HFFc6 (cell line): ENCODE results near the gene DAPK1. TPM values are rescaled to one million over a fixed set of nuclear protein-coding genes. Genes with fewer than 3 reads are reported as not detected.

ENCODE experiments used
- DNase-seq: peaks from one replicate; pipeline ENCODE4 v3.0.0-alpha.2; 2018
- H3K27ac Mint-ChIP-seq: 2 replicates; pipeline ENCODE4 v1.8.0; 2020; ENCODE audit warnings: mild to moderate bottlenecking, mixed read lengths
- H3K27me3 Mint-ChIP-seq: 2 replicates; pipeline ENCODE4 v1.8.0; 2021; ENCODE audit warnings: mild to moderate bottlenecking, moderate library complexity, mixed read lengths; ENCODE audit not compliant: insufficient read depth
- H3K36me3 Mint-ChIP-seq: 2 replicates; pipeline ENCODE4 v1.8.0; 2021; ENCODE audit warnings: low read depth, mixed read lengths
- H3K4me1 Mint-ChIP-seq: 2 replicates; pipeline ENCODE4 v1.8.0; 2020; ENCODE audit warnings: low read depth, mixed read lengths
- H3K4me3 Mint-ChIP-seq: 2 replicates; pipeline ENCODE4 v1.8.0; 2020; ENCODE audit warnings: mild to moderate bottlenecking, moderate library complexity, mixed read lengths
- H3K9me3 Mint-ChIP-seq: 2 replicates; pipeline ENCODE4 v1.8.0; 2020; ENCODE audit warnings: mild to moderate bottlenecking, mixed read lengths
- total RNA-seq, 6 experiments: library from RNA; stranded (reverse); fragmentation: NEBNext Ultra II Directional; extraction: Animal tissue kit (Norgen Biotek cat#: 25700); gene quantifications; 2 replicates in 1 of 6; 3 replicates in 5 of 6; pipeline ENCODE4 v1.2.3, GENCODE V29; 2021
- TF ChIP-seq, protein P1 (sequence below): fragments of 200-600 bp; sonication (generic); IDR thresholded peaks from 2 replicates; pipeline ENCODE4 v1.5.0; 2021; ENCODE audit warnings: antibody characterized with exemption, mild to moderate bottlenecking

The DAPK1 gene
- total RNA-seq, 6 experiments from 2014 or later = 0.06 to 0.36 (median 0.18) TPM

DNA sequence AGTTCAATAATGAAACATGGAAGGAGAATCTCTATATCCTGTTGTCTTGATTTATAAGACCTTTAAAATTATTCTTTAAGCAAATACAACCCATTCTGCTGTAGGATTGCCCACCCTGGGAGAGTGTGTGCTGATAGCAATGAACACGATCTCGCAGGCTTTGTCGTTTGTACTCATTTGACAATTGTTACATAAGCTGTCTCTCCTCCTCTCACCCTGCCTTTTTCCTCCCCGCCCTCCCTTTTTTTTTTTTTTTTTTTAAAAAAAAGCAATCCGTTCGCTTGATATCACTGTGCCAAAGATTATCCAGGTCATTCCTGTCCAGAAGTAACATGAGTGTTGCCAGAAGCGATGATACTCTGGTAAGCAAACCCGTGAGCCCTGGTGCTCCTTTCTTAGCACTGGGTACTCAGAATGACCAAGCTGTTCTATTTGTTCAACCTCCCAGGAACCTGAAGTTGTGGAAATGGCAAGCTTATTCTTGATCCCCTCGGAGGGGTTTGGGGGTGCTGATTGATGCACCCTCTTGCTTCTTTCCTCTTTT is 145.5 kb downstream of the DAPK1 start:
- Mint-ChIP-seq H3K36me3 (no peaks in the 10 kb centered on the region), H3K4me3 (no peak overlapping the region), H3K27ac (no peak overlapping the region), H3K4me1 (no peaks in the 10 kb centered on the region), H3K9me3 (no peaks in the 10 kb centered on the region), H3K27me3 (peaks cover 8% of the 10 kb centered on the region)
- no peak for DNase-seq
- TF ChIP-seq, protein P1, sequence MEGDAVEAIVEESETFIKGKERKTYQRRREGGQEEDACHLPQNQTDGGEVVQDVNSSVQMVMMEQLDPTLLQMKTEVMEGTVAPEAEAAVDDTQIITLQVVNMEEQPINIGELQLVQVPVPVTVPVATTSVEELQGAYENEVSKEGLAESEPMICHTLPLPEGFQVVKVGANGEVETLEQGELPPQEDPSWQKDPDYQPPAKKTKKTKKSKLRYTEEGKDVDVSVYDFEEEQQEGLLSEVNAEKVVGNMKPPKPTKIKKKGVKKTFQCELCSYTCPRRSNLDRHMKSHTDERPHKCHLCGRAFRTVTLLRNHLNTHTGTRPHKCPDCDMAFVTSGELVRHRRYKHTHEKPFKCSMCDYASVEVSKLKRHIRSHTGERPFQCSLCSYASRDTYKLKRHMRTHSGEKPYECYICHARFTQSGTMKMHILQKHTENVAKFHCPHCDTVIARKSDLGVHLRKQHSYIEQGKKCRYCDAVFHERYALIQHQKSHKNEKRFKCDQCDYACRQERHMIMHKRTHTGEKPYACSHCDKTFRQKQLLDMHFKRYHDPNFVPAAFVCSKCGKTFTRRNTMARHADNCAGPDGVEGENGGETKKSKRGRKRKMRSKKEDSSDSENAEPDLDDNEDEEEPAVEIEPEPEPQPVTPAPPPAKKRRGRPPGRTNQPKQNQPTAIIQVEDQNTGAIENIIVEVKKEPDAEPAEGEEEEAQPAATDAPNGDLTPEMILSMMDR = no peak

DNA sequence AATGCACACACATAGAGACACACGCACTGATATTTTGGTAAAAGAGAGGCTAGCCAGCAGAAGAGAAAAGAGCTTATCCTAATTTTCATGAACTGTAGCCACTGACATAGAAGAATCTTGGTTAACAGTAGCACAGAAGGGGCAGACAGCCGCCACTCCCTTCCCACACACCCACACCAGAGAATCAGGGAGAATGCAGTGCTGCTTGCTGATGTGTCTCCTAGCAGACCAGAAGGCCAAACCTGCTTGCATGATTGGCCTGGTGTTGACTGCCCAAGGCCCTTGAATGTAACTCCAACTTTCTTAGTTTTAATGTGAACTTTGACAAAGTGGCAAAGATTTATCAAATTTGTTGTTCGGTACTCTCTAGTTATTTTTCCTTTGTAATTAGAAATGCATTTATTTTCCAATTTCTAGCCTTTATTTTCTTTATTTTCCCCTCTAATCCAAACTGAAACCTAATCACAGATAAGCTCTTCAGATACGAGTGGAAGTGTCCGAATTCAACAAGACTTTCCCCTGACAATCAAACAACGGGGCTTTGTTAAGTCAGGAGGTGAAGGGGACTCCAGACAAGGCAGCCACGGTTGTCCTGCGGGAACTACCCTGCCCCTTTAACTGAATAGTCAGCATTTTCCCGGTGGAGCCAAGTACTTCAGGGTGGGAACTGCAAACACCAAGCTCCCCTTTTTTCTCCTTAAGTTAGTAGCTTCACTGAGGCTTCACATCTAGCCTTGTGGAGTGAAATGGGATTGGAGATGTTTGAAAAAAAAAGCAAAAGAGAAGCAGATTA is 146.3 kb downstream of the DAPK1 start:
- DNase-seq = no peak
- no peak overlapping the region for H3K27ac Mint-ChIP-seq
- TF ChIP-seq, protein P1 = no peak
- H3K36me3 Mint-ChIP-seq = no peaks in the 10 kb centered on the region
- no peak overlapping the region for H3K4me3 Mint-ChIP-seq
- H3K9me3 Mint-ChIP-seq = no peaks in the 10 kb centered on the region
- H3K4me1 Mint-ChIP-seq = no peaks in the 10 kb centered on the region
- H3K27me3 Mint-ChIP-seq = peaks cover 3% of the 10 kb centered on the region

DNA sequence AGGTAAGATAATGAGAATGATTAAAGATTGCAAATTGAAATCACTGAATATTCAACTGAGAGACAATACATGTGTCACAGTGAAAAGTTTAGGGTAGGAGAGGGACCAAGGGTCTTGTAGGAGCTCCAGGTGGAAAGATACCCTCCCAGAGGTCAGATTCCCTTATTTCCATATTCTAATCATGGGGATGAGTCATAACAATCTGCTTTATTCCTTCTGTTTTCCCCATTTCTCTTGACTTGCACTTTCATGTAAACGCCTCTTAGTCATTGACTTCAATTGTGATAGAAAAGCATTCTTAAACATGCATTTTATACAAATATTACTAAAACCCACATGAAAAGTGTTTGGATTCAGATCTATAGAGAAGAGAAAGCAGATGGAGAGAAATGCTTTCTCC is 147.0 kb downstream of the DAPK1 start:
- Mint-ChIP-seq H3K27me3 (peaks cover 2% of the 10 kb centered on the region; the same call in 1 of the 2 replicates), H3K4me3 (no peak overlapping the region), H3K36me3 (no peaks in the 10 kb centered on the region), H3K4me1 (no peaks in the 10 kb centered on the region), H3K27ac (no peak overlapping the region), H3K9me3 (no peaks in the 10 kb centered on the region)
- TF ChIP-seq, protein P1 = no peak
- DNase-seq = no peak

DNA sequence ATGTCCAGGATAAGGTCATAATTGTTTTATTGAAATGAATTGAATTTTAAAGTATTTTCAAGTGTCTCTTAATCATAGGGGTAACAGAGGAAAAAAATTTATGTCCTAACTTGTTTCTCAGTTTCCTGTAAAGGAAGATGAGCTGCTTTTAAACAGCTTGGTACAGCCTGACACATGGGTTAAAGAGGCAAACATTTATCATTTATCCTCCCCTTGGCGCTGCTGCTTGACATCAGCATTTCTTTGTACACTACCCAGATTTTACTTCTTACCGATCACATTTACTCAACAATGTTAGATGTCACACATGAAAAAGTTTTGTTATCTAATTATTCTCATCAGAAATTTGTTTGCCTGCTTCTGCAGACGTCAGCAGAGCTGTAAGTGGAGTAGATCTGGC is 148.9 kb downstream of the DAPK1 start:
- Mint-ChIP-seq H3K4me3 (no peak overlapping the region), H3K27ac (no peak overlapping the region), H3K9me3 (no peaks in the 10 kb centered on the region), H3K36me3 (no peaks in the 10 kb centered on the region), H3K27me3 (peaks cover 13% of the 10 kb centered on the region), H3K4me1 (no peaks in the 10 kb centered on the region)
- DNase-seq = no peak
- TF ChIP-seq, protein P1 = no peak

DNA sequence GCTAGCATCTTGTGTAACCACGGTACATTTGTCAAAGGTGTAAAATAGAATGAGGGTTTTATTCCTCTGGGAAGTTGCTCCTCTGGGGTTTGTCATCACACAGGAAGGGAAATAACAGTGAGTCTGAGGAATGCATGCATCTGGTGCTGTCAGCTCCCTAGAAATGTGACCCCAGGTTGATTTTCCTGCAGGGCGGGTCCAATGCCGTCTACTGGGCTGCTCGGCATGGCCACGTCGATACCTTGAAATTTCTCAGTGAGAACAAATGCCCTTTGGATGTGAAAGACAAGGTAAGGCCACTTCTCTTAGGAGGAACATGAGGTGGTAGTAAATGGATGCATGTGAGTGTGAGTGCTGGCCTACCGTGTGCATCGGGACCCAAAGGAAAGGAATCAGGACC is 149.4 kb downstream of the DAPK1 start:
- DNase-seq = no peak
- peaks cover 13% of the 10 kb centered on the region for H3K27me3 Mint-ChIP-seq
- H3K4me1 Mint-ChIP-seq = no peaks in the 10 kb centered on the region
- no peak overlapping the region for H3K4me3 Mint-ChIP-seq
- no peaks in the 10 kb centered on the region for H3K9me3 Mint-ChIP-seq
- H3K27ac Mint-ChIP-seq = no peak overlapping the region
- TF ChIP-seq, protein P1 = no peak
- H3K36me3 Mint-ChIP-seq = no peaks in the 10 kb centered on the region
